ENCODE results near the gene KDM4D.

KDM4D gene

GRCh38 chr11:94933223-94934130 is 40.0 kb upstream of the KDM4D start:
- Histone ChIP-seq H3K36me3 (ENCODE audit: control insufficient read depth, insufficient read depth, low read length) (no peaks in the 10 kb centered on the region), H3K9ac (ENCODE audit: low read length) (no peak overlapping the region), H3K4me3 (ENCODE audit: low read depth, low read length) (no peak overlapping the region), H3K27ac (ENCODE audit: low read depth, low read length) (no peak overlapping the region), H3K9me3 (ENCODE audit: control insufficient read depth, insufficient read depth, low read depth, low read length) (no peaks in the 10 kb centered on the region), H3K27me3 (ENCODE audit: control insufficient read depth, insufficient read depth, low read length) (no peaks in the 10 kb centered on the region), H3K4me1 (ENCODE audit: control insufficient read depth, insufficient read depth, low read length) (peaks cover 14% of the 10 kb centered on the region; the same call in 1 of the 2 replicates)

GRCh38 chr11:94934362-94934761 is 39.1 kb upstream of the KDM4D start:
- H3K4me1 ChIP-seq (ENCODE audit: control insufficient read depth, insufficient read depth, low read length): peaks cover 14% of the 10 kb centered on the region; the same call in 1 of the 2 replicates
- no peaks in the 10 kb centered on the region for H3K9me3 ChIP-seq (ENCODE audit: control insufficient read depth, insufficient read depth, low read depth, low read length)
- H3K36me3 ChIP-seq (ENCODE audit: control insufficient read depth, insufficient read depth, low read length): no peaks in the 10 kb centered on the region
- H3K27me3 ChIP-seq (ENCODE audit: control insufficient read depth, insufficient read depth, low read length): no peaks in the 10 kb centered on the region
- no peak overlapping the region for H3K4me3 ChIP-seq (ENCODE audit: low read depth, low read length)
- H3K27ac ChIP-seq (ENCODE audit: low read depth, low read length): no peak overlapping the region
- H3K9ac ChIP-seq (ENCODE audit: low read length): no peak overlapping the region

- Histone ChIP-seq H3K4me1 (ENCODE audit: control insufficient read depth, insufficient read depth, low read length) (peaks cover 14% of the 10 kb centered on the region; the same call in 1 of the 2 replicates), H3K9me3 (ENCODE audit: control insufficient read depth, insufficient read depth, low read depth, low read length) (no peaks in the 10 kb centered on the region), H3K9ac (ENCODE audit: low read length) (no peak overlapping the region), H3K4me3 (ENCODE audit: low read depth, low read length) (no peak overlapping the region), H3K36me3 (ENCODE audit: control insufficient read depth, insufficient read depth, low read length) (no peaks in the 10 kb centered on the region), H3K27me3 (ENCODE audit: control insufficient read depth, insufficient read depth, low read length) (no peaks in the 10 kb centered on the region; the same call in 1 of the 2 replicates), H3K27ac (ENCODE audit: low read depth, low read length) (no peak overlapping the region)
Measured at GRCh38 chr11:94934846-94935245, 38.7 kb upstream of the KDM4D start.

DNA sequence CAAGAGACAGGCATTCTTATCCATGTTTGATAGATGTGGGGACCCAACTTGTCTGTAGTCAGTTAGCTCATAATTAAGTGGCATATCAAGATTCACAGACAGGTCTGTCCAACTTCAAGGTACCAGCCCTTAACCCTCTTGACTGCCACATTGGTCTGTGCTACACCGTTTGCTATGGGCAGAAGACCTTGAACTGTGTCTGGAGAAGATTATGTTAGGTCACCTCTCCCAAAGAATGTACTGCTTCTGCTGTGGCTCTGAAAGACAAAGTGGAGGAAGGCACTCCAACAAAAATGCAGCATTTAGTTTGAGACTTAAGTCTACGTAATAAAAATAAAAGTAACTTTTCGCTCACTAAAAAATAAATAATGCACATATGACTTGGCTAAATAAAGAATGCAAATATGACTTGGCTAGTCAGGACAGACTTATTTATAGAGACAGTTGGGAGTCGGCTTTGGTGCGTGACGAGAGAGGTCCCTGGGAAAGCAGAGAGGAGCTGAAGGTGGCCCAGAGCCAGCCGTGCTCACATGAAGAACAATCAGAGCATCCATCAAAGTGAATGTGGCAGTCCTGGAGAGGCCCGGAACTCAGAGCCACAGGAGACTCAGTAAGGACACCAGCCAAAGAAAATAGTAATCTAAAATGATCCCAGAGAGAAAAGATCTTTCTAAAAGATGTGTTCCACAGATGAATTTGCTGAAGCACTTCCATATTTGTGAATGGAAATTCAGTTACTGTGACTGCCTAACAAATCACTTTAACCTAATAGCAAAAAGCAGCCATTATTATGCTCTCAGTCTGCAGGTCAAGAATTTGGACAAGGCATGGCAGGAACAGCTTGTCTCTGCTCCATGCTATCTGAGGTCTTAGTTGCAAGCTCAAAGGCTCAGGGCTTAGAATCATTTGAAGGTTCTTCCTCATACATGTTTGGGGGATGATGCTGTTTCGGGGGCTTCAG is 35.1 kb upstream of the KDM4D start:
- H3K27me3 ChIP-seq (ENCODE audit: control insufficient read depth, insufficient read depth, low read length): no peaks in the 10 kb centered on the region; the same call in 1 of the 2 replicates
- H3K4me1 ChIP-seq (ENCODE audit: control insufficient read depth, insufficient read depth, low read length): peaks cover 28% of the 10 kb centered on the region; the same call in 1 of the 2 replicates
- no peak overlapping the region for H3K9ac ChIP-seq (ENCODE audit: low read length)
- no peaks in the 10 kb centered on the region for H3K36me3 ChIP-seq (ENCODE audit: control insufficient read depth, insufficient read depth, low read length)
- H3K4me3 ChIP-seq (ENCODE audit: low read depth, low read length): no peak overlapping the region
- H3K9me3 ChIP-seq (ENCODE audit: control insufficient read depth, insufficient read depth, low read depth, low read length): peaks cover 4% of the 10 kb centered on the region; the same call in 1 of the 2 replicates
- no peak overlapping the region for H3K27ac ChIP-seq (ENCODE audit: low read depth, low read length)

- H3K9ac ChIP-seq (ENCODE audit: low read length): no peak overlapping the region
- H3K4me3 ChIP-seq (ENCODE audit: low read depth, low read length): no peak overlapping the region
- H3K27ac ChIP-seq (ENCODE audit: low read depth, low read length): no peak overlapping the region
- no peaks in the 10 kb centered on the region; the same call in 1 of the 2 replicates for H3K27me3 ChIP-seq (ENCODE audit: control insufficient read depth, insufficient read depth, low read length)
- no peaks in the 10 kb centered on the region for H3K36me3 ChIP-seq (ENCODE audit: control insufficient read depth, insufficient read depth, low read length)
- peaks cover 27% of the 10 kb centered on the region; the same call in 1 of the 2 replicates for H3K4me1 ChIP-seq (ENCODE audit: control insufficient read depth, insufficient read depth, low read length)
- peaks cover 5% of the 10 kb centered on the region; the same call in 1 of the 2 replicates for H3K9me3 ChIP-seq (ENCODE audit: control insufficient read depth, insufficient read depth, low read depth, low read length)
Measured at GRCh38 chr11:94939346-94939745, 34.2 kb upstream of the KDM4D start.

GRCh38 chr11:94941131-94941530 is 32.4 kb upstream of the KDM4D start:
- H3K4me1 ChIP-seq (ENCODE audit: control insufficient read depth, insufficient read depth, low read length): peaks cover 20% of the 10 kb centered on the region
- H3K9ac ChIP-seq (ENCODE audit: low read length): no peak overlapping the region
- no peaks in the 10 kb centered on the region; the same call in 1 of the 2 replicates for H3K27me3 ChIP-seq (ENCODE audit: control insufficient read depth, insufficient read depth, low read length)
- no peaks in the 10 kb centered on the region for H3K36me3 ChIP-seq (ENCODE audit: control insufficient read depth, insufficient read depth, low read length)
- H3K4me3 ChIP-seq (ENCODE audit: low read depth, low read length): no peak overlapping the region
- no peak overlapping the region for H3K27ac ChIP-seq (ENCODE audit: low read depth, low read length)
- H3K9me3 ChIP-seq (ENCODE audit: control insufficient read depth, insufficient read depth, low read depth, low read length): peaks cover 5% of the 10 kb centered on the region; the same call in 1 of the 2 replicates

GRCh38 chr11:94946812-94947211 is 26.7 kb upstream of the KDM4D start:
- Histone ChIP-seq H3K27me3 (ENCODE audit: control insufficient read depth, insufficient read depth, low read length) (peaks cover 2% of the 10 kb centered on the region; the same call in 1 of the 2 replicates), H3K4me3 (ENCODE audit: low read depth, low read length) (no peak overlapping the region), H3K9ac (ENCODE audit: low read length) (no peak overlapping the region), H3K36me3 (ENCODE audit: control insufficient read depth, insufficient read depth, low read length) (no peaks in the 10 kb centered on the region), H3K27ac (ENCODE audit: low read depth, low read length) (no peak overlapping the region), H3K9me3 (ENCODE audit: control insufficient read depth, insufficient read depth, low read depth, low read length) (peaks cover 5% of the 10 kb centered on the region; the same call in 1 of the 2 replicates), H3K4me1 (ENCODE audit: control insufficient read depth, insufficient read depth, low read length) (peaks cover 9% of the 10 kb centered on the region)

- Histone ChIP-seq H3K36me3 (ENCODE audit: control insufficient read depth, insufficient read depth, low read length) (no peaks in the 10 kb centered on the region), H3K9ac (ENCODE audit: low read length) (no peak overlapping the region), H3K4me1 (ENCODE audit: control insufficient read depth, insufficient read depth, low read length) (peaks cover 6% of the 10 kb centered on the region), H3K4me3 (ENCODE audit: low read depth, low read length) (no peak overlapping the region), H3K27me3 (ENCODE audit: control insufficient read depth, insufficient read depth, low read length) (peaks cover 2% of the 10 kb centered on the region; the same call in 1 of the 2 replicates), H3K27ac (ENCODE audit: low read depth, low read length) (no peak overlapping the region), H3K9me3 (ENCODE audit: control insufficient read depth, insufficient read depth, low read depth, low read length) (peaks cover 3% of the 10 kb centered on the region; the same call in 1 of the 2 replicates)
Measured at GRCh38 chr11:94948070-94948617, 25.4 kb upstream of the KDM4D start.

- Histone ChIP-seq H3K9ac (ENCODE audit: low read length) (no peak overlapping the region), H3K4me1 (ENCODE audit: control insufficient read depth, insufficient read depth, low read length) (no peaks in the 10 kb centered on the region), H3K4me3 (ENCODE audit: low read depth, low read length) (no peak overlapping the region), H3K27ac (ENCODE audit: low read depth, low read length) (no peak overlapping the region), H3K27me3 (ENCODE audit: control insufficient read depth, insufficient read depth, low read length) (no peaks in the 10 kb centered on the region), H3K9me3 (ENCODE audit: control insufficient read depth, insufficient read depth, low read depth, low read length) (no peaks in the 10 kb centered on the region), H3K36me3 (ENCODE audit: control insufficient read depth, insufficient read depth, low read length) (peaks cover 5% of the 10 kb centered on the region; the same call in 1 of the 2 replicates)
Measured at GRCh38 chr11:94954753-94955152, 18.8 kb upstream of the KDM4D start.

DNA sequence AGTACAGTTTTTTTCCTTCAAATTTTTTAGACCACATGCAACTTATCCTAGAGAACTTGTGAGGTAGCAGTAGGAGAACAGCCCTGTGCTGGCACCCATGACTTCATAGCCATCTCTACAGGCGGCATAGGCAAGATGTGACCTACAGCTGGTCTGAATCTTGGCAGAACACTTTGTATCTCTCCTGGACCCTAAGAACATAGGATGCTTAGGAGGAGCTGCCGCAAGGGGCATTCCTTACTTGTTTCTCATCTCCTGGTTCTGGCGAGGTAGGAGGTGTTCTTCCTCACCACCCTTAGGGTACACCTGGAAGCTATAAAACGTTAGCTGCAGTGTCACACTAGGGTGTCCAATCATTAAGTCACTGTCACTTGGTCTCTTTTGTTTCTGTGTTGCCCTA is 16.5 kb upstream of the KDM4D start:
- Histone ChIP-seq H3K27me3 (ENCODE audit: control insufficient read depth, insufficient read depth, low read length) (no peaks in the 10 kb centered on the region), H3K4me3 (ENCODE audit: low read depth, low read length) (no peak overlapping the region), H3K36me3 (ENCODE audit: control insufficient read depth, insufficient read depth, low read length) (peaks cover 26% of the 10 kb centered on the region), H3K9me3 (ENCODE audit: control insufficient read depth, insufficient read depth, low read depth, low read length) (no peaks in the 10 kb centered on the region), H3K9ac (ENCODE audit: low read length) (no peak overlapping the region), H3K4me1 (ENCODE audit: control insufficient read depth, insufficient read depth, low read length) (no peaks in the 10 kb centered on the region), H3K27ac (ENCODE audit: low read depth, low read length) (no peak overlapping the region)

Measured in HUES6 (cell line).